GM12874 (cell line): ENCODE results near the gene FAAP100.

Source experiments
- TF ChIP-seq, protein P1 (sequence below): IDR thresholded peaks from 2 replicates; pipeline ENCODE4 v1.5.1; 2011; ENCODE audit warnings: low read depth, mild to moderate bottlenecking, control low read depth, low read length, moderate library complexity; ENCODE audit not compliant: insufficient read depth

FAAP100 gene

DNA sequence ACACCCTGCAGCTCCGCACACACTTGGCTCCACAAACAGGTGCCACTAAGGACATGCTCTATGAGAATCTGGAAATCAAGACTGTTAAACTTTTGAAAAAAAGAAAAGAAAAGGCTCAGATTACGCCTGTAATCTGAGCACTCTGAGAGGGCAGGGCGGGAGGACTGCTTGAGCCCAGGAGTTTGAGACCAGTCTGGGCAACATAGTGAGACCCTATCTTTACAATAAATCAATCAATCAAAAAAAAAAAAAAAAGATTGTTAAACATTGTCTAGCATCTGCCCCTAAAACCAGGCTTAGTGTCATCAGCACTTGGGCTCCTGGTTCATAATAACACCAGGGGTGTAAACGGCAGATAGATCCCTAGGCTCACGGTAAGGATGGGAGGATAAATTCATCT lies 37.5 kb upstream of the FAAP100 start:
- TF ChIP-seq, protein P1, sequence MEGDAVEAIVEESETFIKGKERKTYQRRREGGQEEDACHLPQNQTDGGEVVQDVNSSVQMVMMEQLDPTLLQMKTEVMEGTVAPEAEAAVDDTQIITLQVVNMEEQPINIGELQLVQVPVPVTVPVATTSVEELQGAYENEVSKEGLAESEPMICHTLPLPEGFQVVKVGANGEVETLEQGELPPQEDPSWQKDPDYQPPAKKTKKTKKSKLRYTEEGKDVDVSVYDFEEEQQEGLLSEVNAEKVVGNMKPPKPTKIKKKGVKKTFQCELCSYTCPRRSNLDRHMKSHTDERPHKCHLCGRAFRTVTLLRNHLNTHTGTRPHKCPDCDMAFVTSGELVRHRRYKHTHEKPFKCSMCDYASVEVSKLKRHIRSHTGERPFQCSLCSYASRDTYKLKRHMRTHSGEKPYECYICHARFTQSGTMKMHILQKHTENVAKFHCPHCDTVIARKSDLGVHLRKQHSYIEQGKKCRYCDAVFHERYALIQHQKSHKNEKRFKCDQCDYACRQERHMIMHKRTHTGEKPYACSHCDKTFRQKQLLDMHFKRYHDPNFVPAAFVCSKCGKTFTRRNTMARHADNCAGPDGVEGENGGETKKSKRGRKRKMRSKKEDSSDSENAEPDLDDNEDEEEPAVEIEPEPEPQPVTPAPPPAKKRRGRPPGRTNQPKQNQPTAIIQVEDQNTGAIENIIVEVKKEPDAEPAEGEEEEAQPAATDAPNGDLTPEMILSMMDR: no peak

DNA sequence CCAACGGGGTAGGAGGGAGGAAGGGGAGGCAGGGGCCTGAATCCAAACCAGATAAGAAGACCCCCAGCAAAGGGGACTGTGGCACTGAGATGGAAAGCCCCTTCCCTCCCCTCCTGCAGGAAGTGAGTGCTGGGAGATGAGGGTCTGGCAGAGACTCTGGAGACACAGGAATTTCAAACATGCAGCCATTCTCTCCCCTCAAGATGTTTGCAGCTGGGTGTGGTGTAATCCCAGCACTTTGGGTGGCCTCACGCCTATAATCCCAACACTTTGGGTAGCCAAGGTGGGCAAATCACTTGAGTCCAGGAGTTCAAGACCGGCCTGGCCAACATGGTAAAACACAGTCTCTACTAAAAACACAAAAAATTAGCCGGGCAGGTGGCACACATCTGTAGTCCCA lies 33.9 kb upstream of the FAAP100 start:
- TF ChIP-seq, protein P1: no peak

DNA sequence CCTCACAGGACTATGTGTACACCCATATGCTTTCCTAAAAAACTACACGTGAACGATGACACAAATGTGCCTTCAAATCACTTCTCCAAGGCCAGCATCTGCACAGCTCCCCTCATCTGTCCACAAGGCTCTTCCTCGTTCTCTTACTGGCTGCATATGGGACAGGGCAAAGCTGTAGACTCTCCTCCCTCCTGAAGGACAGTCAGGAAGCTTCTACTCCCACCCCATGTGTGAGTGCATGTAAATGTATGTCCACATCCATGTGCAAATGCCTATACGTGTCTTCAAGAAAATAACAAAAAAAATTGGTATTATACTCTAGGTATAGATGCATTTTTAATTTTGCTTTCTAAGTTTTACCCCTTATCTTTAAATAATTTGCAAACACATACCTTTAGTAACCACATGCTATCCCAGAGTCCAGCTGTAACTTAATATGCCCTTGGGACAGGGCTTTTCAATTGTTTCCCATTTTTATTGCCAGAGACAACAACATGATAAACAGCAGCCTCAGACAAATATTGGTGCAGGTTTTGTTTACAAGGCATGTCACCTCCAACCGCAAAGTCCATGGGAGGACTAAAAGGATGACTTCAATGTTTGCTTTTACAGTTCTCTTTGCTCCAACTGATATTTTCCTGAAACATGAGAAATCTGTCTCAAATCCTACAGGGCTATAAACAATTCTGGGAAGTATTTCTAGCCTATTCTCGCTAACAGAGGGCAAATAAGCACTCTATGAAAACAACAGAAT lies 31.6 kb upstream of the FAAP100 start:
- TF ChIP-seq, protein P1: no peak

DNA sequence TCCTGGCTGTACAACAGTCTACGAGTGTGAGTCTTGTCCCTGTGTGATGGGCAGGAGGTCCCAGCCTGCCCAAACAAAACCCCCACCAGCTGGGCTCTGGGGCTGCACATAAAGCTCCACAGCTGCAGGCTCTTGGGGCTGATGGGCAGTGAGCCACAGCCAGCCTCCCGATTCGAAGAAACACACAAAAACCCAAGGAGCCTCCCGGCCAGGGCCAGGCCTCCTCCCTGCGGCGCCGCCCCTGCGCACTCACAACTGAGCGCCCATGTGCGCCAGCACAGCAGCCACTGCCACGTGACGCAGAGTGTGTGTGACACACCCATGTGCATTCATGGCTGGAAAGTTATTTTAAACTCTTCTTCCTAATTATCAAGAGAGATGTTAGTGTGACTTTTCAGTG lies 30.6 kb upstream of the FAAP100 start:
- TF ChIP-seq, protein P1: no peak

DNA sequence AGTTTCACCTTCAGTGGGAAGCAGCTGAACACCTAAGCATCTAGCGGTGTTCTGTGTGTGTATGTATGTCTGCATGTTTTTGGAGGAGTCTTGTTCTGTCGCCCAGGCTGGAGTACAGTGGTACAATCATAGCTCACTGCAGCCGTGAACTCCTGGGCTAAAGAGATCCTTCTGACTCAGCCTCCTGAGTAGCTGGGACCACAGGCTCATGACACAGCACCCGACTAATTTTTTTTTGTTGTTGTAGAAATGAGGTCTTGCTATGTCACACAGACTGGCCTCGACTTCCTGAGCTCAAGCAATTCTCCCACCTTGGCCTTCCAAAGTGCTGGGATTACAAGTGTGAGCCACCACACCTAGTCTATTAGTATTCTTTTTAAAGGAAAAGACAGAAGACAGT lies 30.2 kb upstream of the FAAP100 start:
- TF ChIP-seq, protein P1: no peak

DNA sequence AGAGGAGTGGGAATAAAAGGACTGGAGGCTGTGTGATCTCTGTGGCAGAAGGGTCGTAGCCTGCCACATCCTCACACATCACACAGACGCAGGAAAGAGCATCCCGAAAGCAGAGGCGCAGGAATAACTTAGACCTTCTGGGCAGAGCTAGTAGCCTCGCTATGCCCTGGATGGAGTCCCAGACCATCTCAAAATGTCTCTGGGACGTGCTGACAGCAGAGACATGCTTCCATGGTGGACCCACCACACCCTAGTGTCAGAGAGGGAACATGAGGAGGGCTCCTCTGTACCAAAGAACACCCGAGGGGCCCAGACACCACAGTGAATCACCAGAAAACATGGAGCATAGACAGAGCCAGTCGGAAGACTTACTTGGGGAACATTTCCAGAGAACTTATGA lies 29.6 kb upstream of the FAAP100 start:
- TF ChIP-seq, protein P1: no peak

DNA sequence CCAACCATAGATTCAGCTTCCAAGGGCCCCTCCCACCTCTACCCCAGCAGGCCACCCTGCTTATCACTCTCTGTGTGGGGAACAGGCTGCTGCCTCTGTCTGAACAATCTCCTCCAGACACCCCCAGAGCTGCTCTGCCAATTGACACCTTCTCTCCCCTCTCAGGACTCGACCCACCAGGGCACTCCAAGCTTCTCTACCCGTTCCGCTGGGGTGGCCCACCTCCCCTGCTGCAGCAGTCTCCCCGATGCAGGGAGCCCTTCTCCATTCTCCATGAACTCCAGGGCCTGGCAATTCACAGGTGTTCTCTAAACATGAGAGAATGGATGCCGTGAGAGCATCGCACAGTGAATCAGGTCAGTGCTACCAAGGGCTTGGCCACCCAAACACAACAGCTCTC lies 28.3 kb upstream of the FAAP100 start:
- TF ChIP-seq, protein P1: no peak
